Sciatic nerve (tissue), 2 donors: ENCODE measurements around the gene SF3B2. TPM values are rescaled to one million over a fixed set of nuclear protein-coding genes. Genes with fewer than 3 reads are reported as not detected.

Experiments
- ATAC-seq: fragments of 200-7000 bp; cut with Tn5 transposase; one replicate; pipeline ENCODE4 v1.9.1; 2020; ENCODE audit warnings: mild to moderate bottlenecking, moderate library complexity
- DNase-seq: peaks from one replicate; pipeline ENCODE4 v3.0.0-alpha.2; 2020; ENCODE audit warnings: low spot score
- intact Hi-C: fragments of 100-400 bp; cut with DNase I; formaldehyde crosslinking; loops from one replicate; pipeline ENCODE4 v1.14.2; 2022
- total RNA-seq: library from RNA; stranded (reverse); fragmentation: NEBNext Ultra II Directional; extraction: Animal tissue kit (Norgen Biotek cat#: 25700); gene quantifications from one replicate; pipeline ENCODE4 v1.2.1, GENCODE V29; 2021
- donor health status: DM: no; HTN: no; CAD: no.
- donor health status: DM: no; HTN: no; CAD: no.

Gene SF3B2
- total RNA-seq, 1 donor from 2014 or later, result 154 TPM

- intact Hi-C loops, result no loop called here
- DNase-seq (no peak), ATAC-seq (peak; percentile 7)
Observed at GRCh38 chr11:66044757-66045156, 7.4 kb upstream of the SF3B2 start.

DNA sequence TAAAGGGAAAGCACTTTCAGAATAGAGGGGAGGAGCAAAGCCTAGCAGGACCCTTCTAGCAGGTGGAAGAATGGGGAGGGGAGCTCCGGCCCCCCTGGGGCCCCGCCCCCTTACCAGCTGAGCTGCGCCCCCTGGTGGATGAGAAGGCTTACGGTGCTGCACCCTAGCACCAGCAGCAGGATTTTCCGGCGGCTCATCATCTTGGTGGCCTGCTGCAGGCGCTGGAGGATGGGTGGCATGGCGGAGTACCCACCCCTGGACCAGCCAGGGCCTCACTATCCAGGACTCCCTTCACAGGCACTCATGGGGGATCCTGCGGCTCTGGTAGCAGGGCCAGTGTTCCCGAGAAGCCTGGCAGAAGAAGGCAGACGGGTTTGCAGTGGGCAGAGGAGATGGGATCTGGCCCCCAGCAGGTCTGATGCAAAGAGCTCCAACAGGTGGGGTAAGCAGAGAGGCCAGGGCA is 7.0 kb upstream of the SF3B2 start:
- DNase-seq, result peak; percentile 90
- peak; percentile 80 for ATAC-seq
- intact Hi-C loops, result no loop called here

GRCh38 chr11:66046901-66047300 is 5.3 kb upstream of the SF3B2 start:
- no peak for DNase-seq
- no peak for ATAC-seq
- intact Hi-C loops, result no loop called here

DNA sequence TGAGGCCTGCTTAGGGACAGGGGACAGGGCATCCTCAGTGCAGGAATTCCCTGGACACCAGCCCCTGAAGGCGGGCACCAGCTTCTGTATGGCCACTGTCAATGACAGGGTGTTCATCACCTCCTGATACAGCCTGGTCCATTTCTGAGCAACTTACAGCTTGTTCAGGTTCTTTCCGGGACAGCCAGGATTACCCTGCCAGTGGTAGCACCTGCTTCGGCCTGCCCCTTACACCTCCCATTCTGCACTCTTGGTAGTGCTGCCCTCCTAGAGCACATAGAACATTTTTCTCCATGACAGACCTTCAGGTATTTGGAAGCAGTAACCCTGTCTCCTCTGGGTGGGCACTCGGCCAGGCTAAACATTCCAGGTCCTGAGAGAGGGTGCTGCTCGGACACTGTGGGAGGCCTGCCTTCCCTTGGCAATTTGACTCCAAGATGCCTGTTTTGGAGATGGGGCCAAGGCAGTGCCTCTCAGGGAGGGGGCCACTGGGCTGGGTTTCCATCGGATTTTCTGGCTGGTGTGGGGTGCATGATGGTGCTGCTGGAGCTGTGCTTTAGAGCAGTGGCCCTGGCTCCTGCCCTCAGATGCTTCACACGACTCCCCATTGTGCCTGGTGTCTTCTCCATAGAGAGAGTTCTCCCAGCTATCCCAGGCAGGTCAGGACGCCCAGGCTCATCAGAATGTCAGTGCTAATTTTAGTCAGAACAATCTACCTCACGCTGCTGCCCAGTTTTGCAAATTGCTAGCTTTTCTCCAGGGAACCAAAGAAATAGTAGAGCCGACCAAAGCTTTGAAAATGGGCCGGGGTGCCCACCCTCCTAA is 4.4 kb upstream of the SF3B2 start:
- ATAC-seq (no peak), DNase-seq (no peak)
- intact Hi-C loops, result no loop called here

- no peak for DNase-seq
- intact Hi-C loops, result no loop called here
- ATAC-seq, result no peak
Observed at GRCh38 chr11:66048547-66049323, 3.4 kb upstream of the SF3B2 start, which contains the start of gene GAL3ST3. Gene GAL3ST3 (minus strand): TSS chr11:66049161. CDS start chr11:66045415, 3,746 bp downstream.

- intact Hi-C loops, result no loop called here
- ATAC-seq, result no peak
- DNase-seq, result no peak
Observed at GRCh38 chr11:66050581-66051231, 1.5 kb upstream of the SF3B2 start.

DNA sequence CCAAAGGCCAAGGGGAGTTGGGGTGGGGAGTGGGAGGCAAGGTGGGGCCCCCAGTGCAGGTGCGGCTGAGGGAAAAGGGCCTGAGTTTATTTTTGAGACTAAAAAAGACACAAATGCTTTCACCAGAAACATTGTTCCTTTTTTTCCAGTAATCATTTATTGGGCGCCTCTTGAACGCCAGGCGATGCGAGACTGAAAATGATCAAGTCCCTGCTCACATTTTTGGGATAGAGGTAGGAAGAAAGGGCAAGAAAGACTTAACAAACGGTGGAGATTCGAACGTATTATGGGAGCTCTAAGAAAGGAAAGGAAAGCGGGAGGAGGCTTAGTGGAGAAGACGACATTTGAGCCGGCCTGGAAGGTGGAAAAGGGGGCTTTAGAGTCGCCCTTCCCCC is 796 bp upstream of the SF3B2 start:
- DNase-seq, result no peak
- ATAC-seq, result no peak
- intact Hi-C loops, result no loop called here

DNA sequence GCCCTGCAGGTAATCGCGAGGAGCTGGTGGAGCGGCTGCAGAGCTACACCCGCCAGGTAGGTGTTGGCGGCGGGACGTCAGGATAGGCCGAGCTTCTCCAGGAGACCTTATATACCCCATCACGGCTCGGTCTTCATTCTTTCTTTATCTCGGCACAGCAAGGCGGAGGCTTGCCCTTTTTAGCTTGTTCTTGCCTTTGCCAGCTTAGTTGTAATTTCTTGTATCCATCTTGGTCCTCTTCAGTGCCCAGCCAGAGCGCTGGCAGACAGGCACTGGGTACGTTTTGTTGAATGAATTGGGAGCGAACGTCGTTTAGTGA is 459 bp downstream of the SF3B2 start:
- intact Hi-C loops, result no loop called here
- ATAC-seq, result no peak
- no peak for DNase-seq

- no peak for ATAC-seq
- intact Hi-C loops, result no loop called here
- DNase-seq, result no peak
Observed at GRCh38 chr11:66055021-66055420, 2.9 kb downstream of the SF3B2 start.

DNA sequence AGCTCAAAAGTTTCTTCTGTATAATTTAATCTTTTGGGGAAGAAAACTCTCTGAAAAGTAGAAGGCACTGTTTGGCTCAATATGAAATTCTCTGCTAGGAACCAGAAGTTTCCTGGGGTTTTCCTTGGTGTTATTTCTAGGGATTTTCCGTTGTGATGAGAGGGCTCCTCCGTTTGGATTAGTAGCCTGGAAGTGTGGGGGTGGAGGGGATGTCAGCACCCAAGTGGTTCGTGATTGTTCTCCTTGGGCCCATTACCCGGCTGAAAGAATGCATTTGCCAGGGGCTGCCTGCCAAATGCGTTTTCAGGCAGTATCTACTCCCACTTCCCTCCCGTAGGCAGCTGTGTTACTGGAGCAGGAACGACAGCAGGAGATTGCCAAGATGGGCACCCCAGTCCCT is 4.3 kb downstream of the SF3B2 start:
- no peak for ATAC-seq
- DNase-seq, result no peak
- intact Hi-C loops, result no loop called here

GRCh38 chr11:66059966-66060680 is 8.0 kb downstream of the SF3B2 start:
- intact Hi-C loops, result no loop called here
- DNase-seq, result no peak
- ATAC-seq, result no peak

GRCh38 chr11:66061268-66061667 is 9.1 kb downstream of the SF3B2 start:
- intact Hi-C loops, result no loop called here
- no peak for ATAC-seq
- no peak for DNase-seq

DNA sequence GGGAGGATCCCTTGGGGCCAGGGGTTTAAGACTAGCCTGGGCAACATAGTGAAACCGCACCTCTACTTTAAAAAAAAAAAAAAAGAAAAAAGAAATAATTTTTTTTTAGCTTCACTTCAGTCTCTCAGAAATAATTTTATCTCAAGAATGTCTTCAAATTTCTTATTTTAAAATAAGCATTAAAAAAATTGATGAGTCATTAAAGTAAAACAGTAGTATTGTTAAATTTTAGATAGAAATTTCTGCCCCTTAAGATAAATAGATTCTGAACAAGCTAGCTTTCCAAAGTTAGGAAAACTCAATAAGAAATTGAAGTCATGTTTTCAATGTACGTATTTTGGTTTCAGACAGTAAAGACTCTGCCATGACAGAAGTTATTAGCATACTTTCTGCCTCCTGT is 10.2 kb downstream of the SF3B2 start:
- intact Hi-C loops, result no loop called here
- DNase-seq (no peak), ATAC-seq (no peak)

GRCh38 chr11:66063900-66064299 is 11.7 kb downstream of the SF3B2 start:
- DNase-seq (no peak), ATAC-seq (no peak)
- intact Hi-C loops, result no loop called here

DNA sequence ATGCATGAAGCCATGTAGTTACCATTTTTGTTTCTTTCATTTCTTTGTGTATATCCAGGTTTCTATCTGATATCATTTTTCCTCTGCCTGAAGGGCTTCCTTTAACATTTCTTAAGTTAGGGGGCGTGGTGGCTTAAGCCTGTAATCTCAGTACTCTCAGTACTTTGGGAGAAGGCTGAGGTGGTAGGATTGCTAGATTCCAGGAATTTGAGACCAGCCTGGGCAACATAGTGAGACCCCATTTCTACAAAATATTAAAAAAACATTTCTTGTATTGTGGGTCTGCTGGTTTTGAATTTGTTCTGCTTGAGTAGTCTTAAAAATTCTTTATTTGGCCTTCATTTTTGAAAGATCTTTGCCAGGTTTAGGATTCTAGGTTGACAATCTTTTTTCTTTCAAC is 12.4 kb downstream of the SF3B2 start:
- no peak for ATAC-seq
- DNase-seq, result no peak
- intact Hi-C loops, result no loop called here

- intact Hi-C loops, result no loop called here
- ATAC-seq (no peak), DNase-seq (no peak)
Observed at GRCh38 chr11:66066751-66067150, 14.6 kb downstream of the SF3B2 start.

GRCh38 chr11:66067640-66068039 is 15.5 kb downstream of the SF3B2 start:
- intact Hi-C loops, result no loop called here
- DNase-seq (peak; percentile 51), ATAC-seq (no peak)

DNA sequence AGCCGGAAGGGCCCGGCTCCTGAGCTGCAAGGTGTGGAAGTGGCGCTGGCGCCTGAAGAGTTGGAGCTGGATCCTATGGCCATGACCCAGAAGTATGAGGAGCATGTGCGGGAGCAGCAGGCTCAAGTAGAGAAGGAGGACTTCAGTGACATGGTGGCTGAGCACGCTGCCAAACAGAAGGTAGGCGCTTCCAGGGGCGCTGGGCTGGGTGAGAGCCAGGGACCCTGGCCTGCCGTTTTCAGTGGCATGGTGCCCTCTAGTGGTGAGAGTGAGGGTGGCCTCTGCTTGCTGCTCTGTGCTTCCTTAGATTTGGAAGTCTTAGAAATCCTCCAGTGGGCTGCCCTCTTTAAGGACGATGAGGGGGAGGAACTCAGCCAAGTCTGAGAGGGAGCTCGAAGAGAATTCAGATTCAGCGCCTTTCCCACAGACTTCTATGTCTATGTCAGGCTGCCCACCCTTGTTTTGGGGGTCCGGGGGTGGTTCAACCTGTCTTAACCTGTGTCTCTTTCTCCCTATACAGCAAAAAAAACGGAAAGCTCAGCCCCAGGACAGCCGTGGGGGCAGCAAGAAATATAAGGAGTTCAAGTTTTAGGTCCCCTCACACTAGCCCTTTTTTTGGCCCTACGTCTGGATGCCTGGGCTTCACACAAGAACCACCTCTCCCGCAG is 16.1 kb downstream of the SF3B2 start:
- ATAC-seq (peak; percentile 58), DNase-seq (peak; percentile 81)
- intact Hi-C loops, result no loop called here
